Lower leg skin (tissue), 3 donors: ENCODE measurements around the gene MCTP1.

Experiments used
- POLR2A ChIP-seq, 2 donors: fragments of 450-650 bp; IDR thresholded peaks; one replicate each; pipeline ENCODE4 v1.6.1; 2016 to 2017; ENCODE audit warnings: antibody characterized with exemption in 2 of 2, mild to moderate bottlenecking in 1 of 2, moderate library complexity in 1 of 2
- TF ChIP-seq, protein P1 (sequence below), 3 donors: fragments of 450-650 bp; IDR thresholded peaks; one replicate each; pipeline ENCODE4 v1.5.1; 2016; ENCODE audit warnings: antibody characterized with exemption in 3 of 3, mild to moderate bottlenecking in 3 of 3, moderate library complexity in 2 of 3

DNA sequence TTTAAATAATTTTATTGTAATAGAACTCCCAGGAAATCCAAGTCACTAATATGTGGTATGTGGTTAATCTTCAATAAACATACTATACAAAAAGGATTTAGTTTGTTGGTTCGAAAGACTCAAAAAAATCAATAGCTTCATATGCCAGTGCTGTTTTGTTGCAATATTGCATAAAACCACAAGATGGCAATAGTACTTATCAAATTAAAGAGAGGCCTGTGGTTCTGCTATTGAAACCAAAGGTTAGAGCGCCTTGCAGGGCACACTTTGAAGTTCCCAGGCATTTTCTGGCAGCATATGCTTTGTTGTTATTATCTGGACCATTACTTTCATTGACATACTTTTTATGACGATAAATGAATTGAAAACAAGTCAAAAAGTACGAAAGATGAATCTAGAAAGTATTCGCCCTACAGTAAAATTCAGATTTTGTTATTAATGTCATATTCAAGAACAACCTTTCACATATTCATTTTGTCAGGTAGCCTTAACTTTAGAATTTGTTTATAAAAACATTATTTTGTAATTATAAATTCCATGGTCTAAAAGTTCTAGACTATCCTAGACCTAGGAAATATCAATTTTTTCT is 316.3 kb downstream of the MCTP1 start:
- TF ChIP-seq, protein P1, sequence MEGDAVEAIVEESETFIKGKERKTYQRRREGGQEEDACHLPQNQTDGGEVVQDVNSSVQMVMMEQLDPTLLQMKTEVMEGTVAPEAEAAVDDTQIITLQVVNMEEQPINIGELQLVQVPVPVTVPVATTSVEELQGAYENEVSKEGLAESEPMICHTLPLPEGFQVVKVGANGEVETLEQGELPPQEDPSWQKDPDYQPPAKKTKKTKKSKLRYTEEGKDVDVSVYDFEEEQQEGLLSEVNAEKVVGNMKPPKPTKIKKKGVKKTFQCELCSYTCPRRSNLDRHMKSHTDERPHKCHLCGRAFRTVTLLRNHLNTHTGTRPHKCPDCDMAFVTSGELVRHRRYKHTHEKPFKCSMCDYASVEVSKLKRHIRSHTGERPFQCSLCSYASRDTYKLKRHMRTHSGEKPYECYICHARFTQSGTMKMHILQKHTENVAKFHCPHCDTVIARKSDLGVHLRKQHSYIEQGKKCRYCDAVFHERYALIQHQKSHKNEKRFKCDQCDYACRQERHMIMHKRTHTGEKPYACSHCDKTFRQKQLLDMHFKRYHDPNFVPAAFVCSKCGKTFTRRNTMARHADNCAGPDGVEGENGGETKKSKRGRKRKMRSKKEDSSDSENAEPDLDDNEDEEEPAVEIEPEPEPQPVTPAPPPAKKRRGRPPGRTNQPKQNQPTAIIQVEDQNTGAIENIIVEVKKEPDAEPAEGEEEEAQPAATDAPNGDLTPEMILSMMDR (IDR thresholded peaks at IDR 0.05): no peak
- no peak for TF ChIP-seq POLR2A (IDR thresholded peaks at IDR 0.05)
